Bronchial epithelial cell (primary cell): ENCODE measurements around the gene ZNF608. TPM values are rescaled to one million over a fixed set of nuclear protein-coding genes. Genes with fewer than 3 reads are reported as not detected.

ENCODE experiments used
- DNase-seq: peaks from one replicate; pipeline ENCODE4 v3.0.0-alpha.2; 2010; ENCODE audit warnings: low read depth
- FAIRE-seq: peaks from 2 replicates; lab custom pipeline; 2011; peaks lifted over from hg19 to GRCh38; lab: Jason Lieb, UNC
- H3K27me3 ChIP-seq: 2 replicates; pipeline ENCODE4 v1.5.1; 2011; ENCODE audit warnings: low read length; ENCODE audit not compliant: control insufficient read depth, insufficient read depth
- H3K36me3 ChIP-seq: 2 replicates; pipeline ENCODE4 v1.5.1; 2011; ENCODE audit warnings: low read length; ENCODE audit not compliant: control insufficient read depth, insufficient read depth
- H3K4me3 ChIP-seq: 2 replicates; pipeline ENCODE4 v1.5.1; 2011; ENCODE audit warnings: mild to moderate bottlenecking, low read depth, low read length, control low read depth
- CTCF ChIP-seq: IDR thresholded peaks from 2 replicates; pipeline ENCODE4 v1.5.1; 2011; ENCODE audit warnings: mild to moderate bottlenecking, moderate library complexity, low read length, control low read depth, inconsistent platforms; ENCODE audit not compliant: insufficient read depth, severe bottlenecking
- total RNA-seq: library from RNA; depleted of rRNA; stranded (reverse); fragments of >200 nt; gene quantifications from 2 replicates; pipeline ENCODE4 v1.2.1, GENCODE V29; 2014

The ZNF608 gene
- total RNA-seq, 1 donor from 2014 or later: 4.5 TPM

- DNase-seq (no peak), FAIRE-seq (peak; percentile 84)
- H3K27me3 ChIP-seq: no peaks in the 10 kb centered on the region
- no peak overlapping the region for H3K4me3 ChIP-seq
- no peaks in the 10 kb centered on the region for H3K36me3 ChIP-seq
- no peak for TF ChIP-seq CTCF
Observed at GRCh38 chr5:124728968-124729332, 17.5 kb downstream of the ZNF608 start.

- no peak for FAIRE-seq
- Histone ChIP-seq H3K36me3 (no peaks in the 10 kb centered on the region), H3K27me3 (no peaks in the 10 kb centered on the region), H3K4me3 (no peak overlapping the region)
- DNase-seq: no peak
- TF ChIP-seq CTCF: no peak
Observed at GRCh38 chr5:124728331-124728967, 18.0 kb downstream of the ZNF608 start.

GRCh38 chr5:124726631-124727362 lies 19.6 kb downstream of the ZNF608 start:
- FAIRE-seq (no peak), DNase-seq (no peak)
- TF ChIP-seq CTCF: no peak
- no peaks in the 10 kb centered on the region for H3K36me3 ChIP-seq
- H3K27me3 ChIP-seq: no peaks in the 10 kb centered on the region
- no peak overlapping the region for H3K4me3 ChIP-seq

GRCh38 chr5:124725622-124726258 lies 20.7 kb downstream of the ZNF608 start:
- Histone ChIP-seq H3K36me3 (no peaks in the 10 kb centered on the region), H3K27me3 (no peaks in the 10 kb centered on the region), H3K4me3 (no peak overlapping the region)
- DNase-seq (no peak), FAIRE-seq (no peak)
- TF ChIP-seq CTCF: no peak

GRCh38 chr5:124725040-124725434 lies 21.4 kb downstream of the ZNF608 start:
- H3K36me3 ChIP-seq: no peaks in the 10 kb centered on the region
- no peak for FAIRE-seq
- no peak overlapping the region for H3K4me3 ChIP-seq
- no peaks in the 10 kb centered on the region for H3K27me3 ChIP-seq
- no peak for TF ChIP-seq CTCF
- no peak for DNase-seq
